Activated CD4-positive, alpha-beta T cell treated with anti-CD3 and anti-CD28 coated beads for 1 hour (primary cell): ENCODE measurements around the gene SMCO2.

ENCODE experiments used
- DNase-seq: peaks from one replicate; pipeline ENCODE4 v3.0.0-alpha.2; 2020

Gene SMCO2

DNA sequence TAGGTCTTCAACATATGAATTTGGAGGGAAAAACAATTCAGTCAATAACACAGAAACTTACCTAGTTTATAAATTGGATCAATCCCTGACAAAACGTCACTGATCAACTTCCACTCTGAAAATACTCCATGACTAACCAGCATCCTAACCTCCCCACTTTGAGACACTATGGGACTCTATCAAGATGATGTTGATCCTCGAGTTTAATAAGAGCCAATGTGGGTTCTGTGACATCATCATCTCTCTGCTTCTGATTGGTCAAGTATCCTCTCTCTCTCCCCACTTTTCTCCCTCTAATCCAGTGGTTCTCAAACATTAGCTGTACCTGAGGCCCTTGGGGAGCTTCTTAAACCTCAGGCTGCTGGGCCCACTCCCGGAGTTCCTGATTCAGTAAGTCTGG lies at the start of gene SMCO2:
TSS of gene SMCO2 (plus strand) at position 301 of the 400 bp plus-strand sequence. CDS start 23,896 bp downstream, outside the sequence.
- no peak for DNase-seq

- DNase-seq, result no peak
These were observed 48.1 kb upstream of the SMCO2 start for GRCh38 chr12:27398466-27398865.

DNA sequence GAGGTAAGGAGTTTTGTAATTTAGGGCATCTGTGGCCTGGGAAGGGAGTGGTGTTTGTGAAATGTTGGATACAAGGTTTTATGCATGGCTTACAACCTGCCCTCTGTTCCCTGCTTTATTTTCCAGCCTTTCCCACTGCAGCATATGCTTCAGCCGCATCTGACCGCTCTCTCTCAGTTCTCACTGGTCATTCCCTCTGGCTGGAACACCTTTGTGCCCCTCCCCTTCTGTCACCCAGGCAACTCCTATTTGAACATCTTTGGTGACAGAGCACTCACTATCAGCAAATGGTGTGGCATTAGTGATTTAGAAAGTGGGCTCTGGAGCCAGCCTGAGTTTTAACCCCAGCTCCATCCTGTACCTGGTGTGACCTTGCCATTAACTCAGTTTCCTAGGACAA lies 47.5 kb upstream of the SMCO2 start:
- no peak for DNase-seq

GRCh38 chr12:27400856-27401354 lies 45.6 kb upstream of the SMCO2 start:
- DNase-seq, result no peak

DNA sequence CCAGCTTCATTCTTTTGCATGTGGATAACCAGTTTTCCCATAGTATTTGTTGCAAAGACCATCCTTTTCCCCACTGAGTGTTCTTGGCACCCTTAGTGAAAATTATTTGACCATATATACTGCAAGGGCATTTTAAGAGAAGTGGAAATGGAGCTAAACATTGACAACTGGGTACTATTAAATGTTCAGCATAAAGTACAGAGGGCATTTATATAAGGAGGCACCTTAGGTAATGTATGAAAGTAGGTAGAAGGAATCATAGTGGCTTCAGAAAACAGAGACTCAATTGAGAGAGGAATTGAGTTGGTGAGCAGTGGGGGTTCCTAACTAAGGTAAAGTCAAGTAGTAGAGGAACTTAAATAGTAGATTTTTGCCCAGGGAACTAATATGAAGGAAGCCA lies 34.5 kb upstream of the SMCO2 start:
- DNase-seq, result no peak

- DNase-seq, result no peak
These were observed 23.8 kb upstream of the SMCO2 start for GRCh38 chr12:27422697-27423096.

- no peak for DNase-seq
These were observed 21.8 kb upstream of the SMCO2 start for GRCh38 chr12:27424631-27425230.

DNA sequence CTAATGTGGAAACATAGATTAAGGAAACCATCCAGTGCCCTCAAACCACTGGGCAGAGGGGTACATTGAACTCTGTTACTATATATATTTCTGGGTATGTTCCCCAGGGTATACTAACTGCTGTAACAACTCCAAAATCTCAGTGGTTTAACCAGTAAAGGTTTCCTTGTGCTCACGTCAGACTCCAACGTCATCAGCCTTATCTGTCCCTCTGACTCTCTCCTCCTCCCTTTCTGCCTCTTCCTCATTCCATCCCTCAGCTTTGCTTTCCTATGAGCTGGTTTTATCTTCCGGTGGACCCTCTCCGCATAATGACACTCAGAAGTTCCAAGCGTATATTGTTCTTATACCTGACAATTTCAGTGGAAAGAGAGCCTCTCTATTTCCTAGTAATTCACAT lies 21.2 kb upstream of the SMCO2 start:
- DNase-seq, result no peak

GRCh38 chr12:27426743-27427487 lies 19.6 kb upstream of the SMCO2 start:
- no peak for DNase-seq

- no peak for DNase-seq
These were observed 18.7 kb upstream of the SMCO2 start for GRCh38 chr12:27427824-27428223.

- DNase-seq, result no peak
These were observed 18.1 kb upstream of the SMCO2 start for GRCh38 chr12:27428466-27428865.

DNA sequence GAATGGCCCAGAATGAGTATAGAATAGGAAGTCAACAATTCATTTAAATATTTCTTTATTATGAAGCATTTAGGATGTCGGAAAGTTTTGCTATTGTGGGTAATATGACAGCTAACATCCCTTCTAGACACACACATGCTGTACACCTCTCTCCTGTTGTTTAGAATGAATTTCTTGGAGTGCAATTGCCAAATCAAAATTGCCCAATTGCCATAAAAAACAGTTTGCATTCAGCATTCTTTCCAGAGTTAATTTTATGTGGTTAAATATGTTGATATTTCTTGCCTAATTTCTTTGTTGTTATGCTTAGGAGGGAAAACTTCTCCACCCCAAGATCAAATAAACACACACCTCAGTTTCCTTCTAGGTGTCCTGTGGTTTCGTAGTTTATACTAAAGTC lies 16.9 kb upstream of the SMCO2 start:
- no peak for DNase-seq

DNA sequence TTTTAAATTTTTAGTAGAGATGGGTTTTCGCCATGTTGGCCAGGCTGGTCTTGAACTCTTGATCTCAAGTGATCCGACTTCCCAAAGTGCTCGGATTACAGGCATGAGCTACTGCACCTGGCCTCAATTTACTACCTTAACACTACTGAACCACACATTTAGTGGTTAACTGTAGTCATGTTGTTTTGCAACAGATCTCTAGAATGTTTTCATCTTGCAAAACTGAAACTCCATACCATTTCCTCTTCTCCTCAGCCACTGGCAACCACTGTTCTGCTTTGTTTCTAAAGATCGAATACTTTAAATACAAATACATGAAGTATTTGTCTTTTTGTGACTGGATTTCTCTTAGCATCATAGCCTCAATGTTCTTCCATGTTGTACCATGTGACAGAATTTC lies 15.4 kb upstream of the SMCO2 start:
- no peak for DNase-seq

DNA sequence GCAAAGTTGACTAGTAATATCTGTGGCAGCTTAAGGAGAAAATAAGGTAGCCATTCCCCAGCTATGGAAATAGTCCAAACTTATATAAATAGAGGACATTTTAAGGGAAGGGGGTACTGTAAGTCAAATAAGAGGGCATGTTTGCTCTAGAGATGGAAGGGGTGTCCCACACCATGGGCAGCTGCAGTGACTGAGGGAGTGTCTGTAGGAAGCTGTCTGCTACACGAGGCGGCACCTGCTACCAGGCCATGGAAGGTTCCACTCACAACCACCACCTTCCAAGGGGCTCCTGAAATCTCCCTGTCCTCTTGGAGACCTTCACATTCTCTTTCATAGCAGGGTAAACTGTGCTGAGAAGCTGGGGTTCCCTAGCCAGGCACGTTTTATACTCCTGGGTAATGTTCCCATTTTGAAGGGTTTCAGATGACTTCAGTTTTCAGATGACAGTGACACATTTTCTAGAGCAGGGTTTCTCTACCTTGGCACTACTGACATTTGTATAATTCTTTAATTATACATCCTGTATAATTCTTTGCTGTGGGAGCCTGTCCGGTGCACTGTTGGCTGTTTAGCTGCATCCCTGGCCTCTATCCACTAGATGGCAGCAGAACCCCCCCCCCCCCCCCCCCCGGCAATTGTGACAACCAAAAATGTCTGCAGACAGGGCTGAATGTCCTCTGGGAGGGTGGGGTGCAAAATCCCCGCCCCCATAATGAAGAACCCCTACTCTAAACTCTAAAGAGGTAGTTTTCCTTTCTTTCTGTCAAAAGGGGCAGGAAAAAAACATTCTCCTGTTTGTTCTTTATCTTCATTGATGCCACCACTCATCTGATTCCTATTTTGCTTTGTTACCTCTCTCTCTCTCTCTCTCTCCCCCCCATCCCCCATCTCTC lies 11.6 kb upstream of the SMCO2 start:
- no peak for DNase-seq

DNA sequence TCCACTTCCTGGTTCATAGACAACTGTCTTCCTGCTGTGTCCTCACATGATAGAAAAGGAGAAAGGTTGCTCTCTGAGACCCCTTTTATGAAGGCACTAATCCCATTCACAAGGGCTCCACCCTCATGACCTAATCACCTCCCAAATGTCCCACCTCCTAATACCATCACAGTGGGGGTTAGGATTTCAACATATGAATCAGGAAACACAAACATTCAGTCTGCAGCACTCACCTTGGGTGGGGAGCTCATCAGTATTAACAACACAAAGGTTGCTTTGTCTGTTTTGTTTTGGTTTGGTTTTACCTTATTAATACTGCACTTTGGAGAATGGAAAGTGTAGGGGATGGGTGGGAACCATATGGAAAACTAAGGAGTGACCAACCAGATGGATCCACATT lies 10.5 kb upstream of the SMCO2 start:
- no peak for DNase-seq

GRCh38 chr12:27436768-27437167 lies 9.8 kb upstream of the SMCO2 start:
- no peak for DNase-seq

GRCh38 chr12:27437839-27438238 lies 8.7 kb upstream of the SMCO2 start:
- DNase-seq, result no peak

DNA sequence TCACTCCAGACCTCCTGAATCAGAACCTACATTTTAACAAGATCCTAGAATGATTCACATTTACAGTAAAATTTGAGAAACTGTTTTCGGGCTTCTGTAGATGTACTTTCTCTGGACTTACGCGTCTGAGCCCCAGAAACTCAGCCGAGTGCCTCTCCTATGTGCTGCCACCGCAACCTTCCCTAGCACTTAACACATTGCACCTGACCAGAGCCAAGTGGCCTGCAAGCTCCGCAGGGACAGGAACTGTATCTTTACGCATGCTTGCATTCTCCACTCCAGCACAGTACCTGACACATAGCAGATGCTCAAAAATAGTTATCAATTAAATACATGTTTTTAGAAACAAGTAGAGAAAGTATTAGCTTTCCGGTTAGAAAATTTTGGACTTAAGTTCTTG lies 1.2 kb downstream of the SMCO2 start:
- DNase-seq, result no peak

GRCh38 chr12:27449026-27449425 lies 2.5 kb downstream of the SMCO2 start:
- DNase-seq, result no peak

GRCh38 chr12:27449893-27450534 lies 3.5 kb downstream of the SMCO2 start:
- DNase-seq, result no peak

GRCh38 chr12:27451036-27451825 lies 4.7 kb downstream of the SMCO2 start:
- DNase-seq, result no peak

DNA sequence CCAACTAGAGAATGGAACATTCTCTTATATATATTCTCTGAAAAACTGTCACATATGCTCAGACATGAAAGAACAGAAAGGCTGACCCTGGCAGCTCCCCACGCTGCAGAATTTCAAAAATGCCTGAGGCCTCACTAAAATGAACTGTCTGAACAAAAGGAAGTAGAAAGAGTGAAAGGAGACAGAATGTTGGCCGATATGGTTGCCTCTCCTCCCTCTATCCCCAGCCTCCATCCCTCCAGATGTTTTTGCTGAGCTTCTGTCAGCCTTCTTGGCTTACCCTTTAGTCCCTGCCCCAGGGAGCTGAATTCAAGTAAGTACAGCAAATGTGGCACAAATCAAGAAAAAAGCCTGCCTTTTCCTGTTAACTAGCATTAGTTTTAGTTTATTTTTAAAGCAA lies 6.9 kb downstream of the SMCO2 start:
- DNase-seq, result no peak
